GM21360 (cell line): ENCODE results near the gene MAST2.

Source experiments
- ATAC-seq: cut with Tn5 transposase; IDR thresholded peaks from one replicate; pipeline ENCODE4 v1.9.1; 2021; ENCODE audit warnings: mild to moderate bottlenecking, moderate library complexity; ENCODE audit not compliant: unreplicated experiment

The MAST2 gene

DNA sequence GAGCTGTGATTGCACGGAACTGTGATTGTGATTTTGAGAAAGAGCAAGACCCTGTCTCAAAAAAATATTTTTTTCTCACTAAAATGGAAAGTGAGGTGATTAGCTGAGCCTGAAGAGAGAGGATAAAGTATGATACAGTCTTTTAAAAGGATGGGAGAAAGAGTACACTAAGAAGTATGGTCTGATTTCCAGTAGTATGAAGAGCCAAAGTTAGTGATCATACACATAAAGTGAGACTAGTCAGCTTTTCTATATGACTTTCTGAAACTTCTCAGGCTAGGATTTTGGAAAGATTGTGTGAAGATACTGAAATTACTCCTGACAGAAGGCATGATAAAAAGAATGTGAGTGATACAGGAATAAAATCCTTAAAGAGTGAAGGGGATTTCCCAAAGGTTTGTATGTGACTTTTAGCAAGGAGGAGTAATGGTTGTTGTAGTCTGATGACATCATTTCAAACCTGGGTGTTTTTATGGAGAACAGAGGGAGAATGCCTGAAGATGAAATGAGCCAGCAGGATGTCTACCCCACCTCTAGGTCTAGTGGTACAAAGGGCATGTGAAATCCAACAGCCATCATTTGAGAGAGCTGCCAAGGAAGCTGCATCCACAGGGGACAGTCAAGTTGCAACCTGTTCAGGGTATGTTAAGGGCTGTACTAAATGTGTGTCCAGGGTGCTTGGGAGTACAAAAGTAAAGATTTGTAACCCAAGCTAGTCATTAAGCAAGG is 171.3 kb downstream of the MAST2 start:
- no peak for ATAC-seq

DNA sequence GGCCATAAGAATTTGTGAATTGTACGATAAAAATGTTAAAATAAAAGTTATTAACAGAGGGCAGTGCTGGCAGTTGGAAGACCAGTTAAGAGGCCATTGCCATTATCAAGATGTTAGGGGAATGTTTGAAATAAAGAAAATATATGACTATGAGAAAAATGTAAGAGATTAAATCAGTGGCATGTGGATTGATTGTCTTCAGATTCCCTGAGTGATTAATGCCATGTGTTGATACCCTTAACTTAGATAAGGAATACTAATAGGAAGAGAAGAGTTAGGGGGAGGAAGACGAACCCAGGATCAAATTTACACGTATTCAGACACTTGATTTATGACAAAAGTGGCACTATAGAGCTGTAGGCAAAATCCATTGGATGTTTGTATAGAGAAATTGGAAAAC is 173.2 kb downstream of the MAST2 start:
- no peak for ATAC-seq

DNA sequence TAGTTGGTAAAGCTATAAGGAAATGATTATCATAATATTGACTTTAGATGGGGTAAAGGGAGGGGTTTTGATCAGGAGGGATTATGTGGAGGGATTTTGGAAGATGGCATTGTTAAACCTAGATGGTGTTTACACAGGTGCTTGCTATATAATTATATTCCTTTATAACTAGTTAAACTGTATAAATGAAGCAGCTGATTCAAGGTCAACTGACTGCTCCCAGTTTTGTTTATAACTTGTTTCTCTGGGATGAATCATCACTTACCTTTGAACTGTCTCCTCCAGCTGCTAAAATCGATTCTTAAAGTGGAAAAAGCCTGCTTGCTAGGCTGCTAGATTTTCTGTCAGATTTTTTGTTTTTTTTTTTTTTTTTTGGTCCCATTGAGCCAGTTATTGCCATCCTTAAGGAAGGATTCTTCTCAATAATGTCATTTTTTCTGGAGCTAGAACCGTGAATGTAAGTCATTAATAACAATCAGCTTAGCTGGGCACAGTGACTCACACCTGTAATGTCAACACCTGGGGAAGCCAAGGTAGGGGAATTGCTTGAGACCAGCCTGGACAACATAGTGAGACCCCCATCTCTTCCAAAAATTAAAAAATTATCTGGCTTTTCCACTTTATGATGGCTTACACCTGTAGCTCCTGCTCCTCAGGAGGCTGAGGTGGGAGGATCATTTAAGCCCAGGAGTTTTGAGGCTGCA is 175.8 kb downstream of the MAST2 start:
- ATAC-seq, result no peak

DNA sequence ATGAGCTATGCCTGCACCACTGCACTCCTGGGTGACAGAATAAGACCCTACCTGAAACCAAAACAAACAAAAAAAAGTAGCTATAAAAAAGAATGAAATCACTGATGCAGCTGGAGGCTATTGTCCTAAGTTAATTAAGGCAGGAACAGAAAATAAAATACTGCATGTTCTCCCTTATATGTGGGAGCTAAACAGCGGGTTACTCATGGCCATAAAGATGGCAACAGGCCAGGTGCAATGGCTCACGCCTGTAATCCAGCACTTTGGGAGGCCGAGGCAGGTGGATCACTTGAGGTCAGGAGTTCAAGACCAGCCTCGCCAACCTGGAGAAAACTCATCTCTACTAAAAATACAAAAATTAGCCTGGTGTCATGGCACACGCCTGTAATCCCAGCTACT is 176.4 kb downstream of the MAST2 start:
- no peak for ATAC-seq

DNA sequence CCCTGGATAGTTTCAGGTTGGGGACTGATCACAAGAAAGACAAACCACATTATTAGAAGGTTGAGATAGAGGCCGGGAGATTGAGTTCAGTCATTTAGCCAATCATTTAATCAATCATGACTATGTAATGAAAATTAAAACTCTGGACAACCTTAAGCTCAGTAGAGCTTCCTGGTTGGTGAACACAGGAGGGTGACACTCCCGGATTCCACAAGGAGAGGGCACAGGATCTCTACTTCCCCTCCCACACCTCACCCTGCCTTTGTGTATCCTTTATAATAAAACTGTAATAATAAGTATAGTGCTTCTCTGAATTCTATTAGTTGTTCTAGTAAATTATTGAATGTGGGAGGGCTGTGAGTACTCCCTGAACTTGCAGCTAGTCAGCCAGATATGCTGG is 178.9 kb downstream of the MAST2 start:
- ATAC-seq, result no peak

DNA sequence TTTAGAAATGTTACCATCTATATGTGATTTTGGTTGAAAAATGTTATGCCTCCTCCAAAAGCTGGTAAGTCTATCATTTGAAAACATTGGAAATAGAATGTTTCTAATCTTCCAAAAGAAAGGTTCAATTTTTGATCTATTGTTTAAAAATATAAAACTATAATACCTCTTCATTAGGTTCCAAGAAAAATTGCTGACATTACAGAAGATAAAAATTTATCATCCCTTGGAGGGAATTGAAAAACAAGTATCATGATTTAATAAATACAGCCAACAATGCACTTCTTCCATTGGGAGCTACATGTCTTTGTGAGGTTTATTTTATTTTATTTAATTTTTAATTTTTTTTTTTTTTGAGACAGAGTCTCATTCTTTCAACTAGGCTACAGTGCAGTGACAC is 180.6 kb downstream of the MAST2 start:
- no peak for ATAC-seq

DNA sequence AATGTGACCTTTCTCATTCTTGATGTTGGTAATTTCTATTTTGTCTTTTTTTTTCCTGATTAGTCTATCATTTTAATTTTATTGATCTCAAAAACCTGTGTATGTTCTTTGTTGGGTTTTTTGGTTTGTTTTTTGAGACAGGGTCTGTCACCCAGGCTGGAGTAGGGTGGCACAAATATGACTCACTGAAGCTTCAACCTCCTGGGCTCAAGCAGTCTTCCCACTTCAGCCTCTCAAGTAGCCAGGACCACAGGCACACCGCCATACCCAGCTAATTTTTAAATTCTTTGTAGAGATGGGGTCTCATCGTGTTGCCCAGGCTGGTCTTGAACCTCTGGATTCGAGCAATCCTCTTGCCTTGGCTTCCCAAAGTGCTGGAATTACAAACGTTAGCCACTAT is 183.8 kb downstream of the MAST2 start:
- no peak for ATAC-seq

DNA sequence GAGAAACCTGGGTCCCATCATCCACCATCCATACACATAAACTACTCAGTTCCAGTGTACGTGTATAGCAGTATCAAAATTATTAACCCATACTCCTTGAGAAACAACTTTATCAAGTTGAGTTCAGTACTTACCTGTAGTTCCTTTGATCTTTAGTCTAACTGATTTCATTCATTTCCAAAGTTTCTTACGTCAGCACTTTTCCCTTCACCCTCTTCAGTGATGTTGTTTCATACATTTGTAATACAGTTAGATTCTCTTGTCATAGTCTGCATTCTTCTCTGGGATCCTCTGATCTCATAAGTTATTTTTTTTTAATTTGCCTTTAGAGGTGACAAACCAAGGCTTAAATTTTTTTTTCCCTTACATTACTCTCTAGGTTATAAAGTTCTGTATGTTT is 185.8 kb downstream of the MAST2 start:
- no peak for ATAC-seq

DNA sequence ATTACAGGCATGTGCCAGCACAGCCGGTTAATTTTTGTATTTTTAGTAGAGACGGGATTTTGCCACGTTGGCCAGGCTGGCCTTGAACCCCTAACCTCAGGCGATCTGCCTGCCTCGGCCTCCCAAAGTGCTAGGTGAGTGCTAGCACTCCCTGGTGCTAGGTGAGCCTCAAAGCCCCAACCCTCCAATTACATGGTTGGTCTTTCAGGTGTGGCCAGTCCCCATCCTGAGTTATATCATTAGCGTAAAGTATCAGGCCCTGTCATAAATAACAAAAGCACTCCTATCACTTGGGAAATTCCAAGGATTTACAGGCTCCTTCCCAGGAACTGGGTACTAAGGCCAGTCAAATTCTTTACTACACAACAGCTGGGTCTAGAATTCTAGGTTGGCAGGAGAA is 191.0 kb downstream of the MAST2 start:
- ATAC-seq, result no peak

DNA sequence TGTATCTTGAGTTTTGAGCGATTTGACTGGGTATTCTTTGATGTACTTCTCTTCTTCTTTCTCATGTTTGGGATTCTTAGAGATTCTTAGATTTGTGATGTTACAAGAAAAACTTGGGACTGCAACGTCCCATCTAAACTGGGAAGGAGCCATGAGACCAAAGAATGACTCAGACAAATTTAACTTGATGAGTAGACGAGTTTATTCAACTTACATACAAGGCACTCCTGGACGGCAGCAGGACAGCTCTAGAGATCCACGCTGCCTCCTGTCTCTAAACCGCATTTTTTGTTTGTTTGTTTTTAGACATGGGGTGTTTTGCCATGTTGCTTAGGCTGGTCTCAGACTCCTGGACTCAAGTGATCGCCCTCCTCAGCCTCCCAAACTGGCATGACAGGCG is 191.9 kb downstream of the MAST2 start:
- no peak for ATAC-seq

DNA sequence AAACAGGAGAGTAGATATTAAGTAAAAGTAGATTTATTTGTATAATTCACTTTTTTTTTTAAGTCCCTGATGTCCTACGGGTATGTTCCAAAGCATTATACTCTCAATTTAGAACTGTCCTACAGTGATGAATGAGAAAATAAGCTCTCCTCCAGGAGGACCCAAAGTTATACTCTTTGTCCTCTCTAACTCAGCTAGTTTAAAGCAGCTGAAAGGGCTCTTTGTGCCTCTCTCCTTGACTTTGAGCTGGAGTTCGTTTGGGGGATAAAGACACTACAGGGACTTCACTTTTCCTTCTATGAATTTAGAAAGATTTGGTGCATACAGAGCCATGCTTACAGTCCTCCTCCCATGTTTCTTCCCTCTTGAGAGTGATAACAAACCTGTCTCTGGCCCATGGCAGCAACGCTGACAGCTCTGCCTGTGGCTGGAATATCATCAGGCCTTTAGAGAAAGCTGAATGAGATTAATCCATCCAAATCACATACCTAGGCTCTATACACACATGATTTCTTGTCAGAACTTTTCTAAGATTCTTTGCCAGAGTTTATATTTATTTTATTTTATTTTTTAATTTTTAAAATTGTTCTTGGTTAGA is 194.7 kb downstream of the MAST2 start:
- no peak for ATAC-seq

DNA sequence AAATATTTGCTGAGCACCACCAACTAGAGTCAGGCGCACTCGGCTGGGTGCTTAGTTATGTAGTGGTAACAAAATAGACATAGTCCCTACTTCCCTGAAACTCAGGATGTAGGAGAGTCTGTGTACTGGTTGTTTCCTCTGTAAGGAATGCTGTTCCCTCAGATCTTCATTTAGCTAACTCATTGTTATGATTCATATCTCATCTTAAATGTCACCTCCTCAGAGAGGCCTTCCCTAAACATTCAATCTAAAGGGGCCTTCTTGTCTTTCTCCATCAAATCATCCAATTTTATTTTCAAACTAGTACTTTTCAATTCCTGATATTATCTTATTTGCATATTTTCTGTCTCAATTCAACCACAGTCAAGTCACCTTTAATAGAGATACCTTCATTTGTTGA is 196.1 kb downstream of the MAST2 start:
- ATAC-seq, result no peak

DNA sequence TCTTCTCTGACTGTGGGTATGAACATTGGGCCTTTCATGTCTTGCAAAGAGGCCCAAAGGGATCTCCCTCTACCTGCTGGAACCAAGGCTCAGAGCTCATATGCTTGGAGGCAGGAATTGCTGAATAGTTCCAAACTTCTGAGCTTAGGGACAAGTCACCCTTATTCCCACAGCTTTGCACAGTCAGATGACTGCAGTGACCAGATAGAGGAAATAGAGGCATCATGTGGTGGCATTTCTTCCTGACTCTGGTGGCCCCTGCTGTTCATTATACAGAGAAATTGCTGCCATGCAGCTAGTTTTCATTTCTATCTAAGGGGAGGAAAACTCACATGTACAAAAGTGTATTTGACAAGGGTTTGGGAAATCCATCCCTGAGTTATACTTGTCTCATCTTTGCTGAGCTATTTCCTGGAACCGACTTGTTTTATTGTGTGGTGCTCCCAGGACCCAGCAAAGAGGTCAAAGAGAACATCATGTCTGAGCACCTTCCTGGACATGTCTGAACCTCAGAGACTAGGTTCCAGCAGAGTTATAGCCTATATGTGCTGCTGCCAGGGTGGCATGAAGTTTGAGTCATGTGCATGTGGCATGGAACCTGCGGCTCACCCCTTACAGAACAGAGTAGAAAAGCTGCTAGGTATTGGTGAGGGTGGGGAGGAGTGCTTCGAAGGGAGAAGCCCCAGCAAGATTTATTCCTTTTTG is 197.8 kb downstream of the MAST2 start:
- no peak for ATAC-seq

DNA sequence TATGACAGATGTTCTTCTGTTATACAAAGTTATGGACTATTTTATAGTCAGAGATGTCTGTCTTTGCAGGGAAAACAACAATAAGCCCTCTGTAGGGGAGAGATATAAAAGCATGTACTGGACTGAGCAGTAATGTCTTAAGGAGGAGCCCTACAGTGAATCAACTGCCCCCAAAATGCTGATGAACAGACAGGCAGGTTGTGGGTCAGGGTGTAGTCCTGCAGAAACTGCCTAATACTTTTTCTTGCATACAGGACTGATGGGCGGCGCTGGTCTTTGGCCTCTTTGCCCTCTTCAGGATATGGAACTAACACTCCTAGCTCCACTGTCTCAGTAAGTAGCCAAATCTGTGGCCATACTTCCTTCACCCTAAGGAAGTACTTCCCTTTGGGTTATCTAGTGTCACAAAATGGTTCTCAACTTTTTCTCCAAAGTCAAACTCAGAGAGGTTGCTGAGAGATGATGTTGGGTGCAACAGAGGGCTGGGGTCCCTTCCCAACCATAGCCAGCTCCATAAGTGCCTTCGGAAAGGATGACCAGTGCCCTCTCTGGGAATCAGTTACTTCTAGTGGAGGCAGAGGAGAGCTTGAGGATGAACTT is 199.2 kb downstream of the MAST2 start:
- ATAC-seq, result no peak

DNA sequence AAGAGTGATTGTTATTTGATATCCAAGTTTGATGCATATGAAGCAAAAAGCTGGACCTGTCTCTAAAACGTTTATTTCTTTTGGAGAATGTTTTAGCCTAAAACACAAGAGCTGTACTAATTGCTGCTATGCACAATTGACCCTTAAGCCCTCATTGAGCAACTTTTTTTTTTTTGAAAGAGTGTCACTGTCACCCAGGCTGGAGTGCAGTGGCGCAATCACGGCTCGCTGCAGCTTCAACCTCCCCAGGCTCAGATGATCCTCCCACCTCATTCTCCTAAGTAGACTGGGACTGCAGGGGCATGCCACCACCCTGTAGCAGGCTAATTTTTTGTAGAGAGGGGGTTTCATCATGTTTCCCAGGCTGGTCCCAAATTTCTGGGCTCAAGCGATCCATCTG is 199.9 kb downstream of the MAST2 start:
- no peak for ATAC-seq

DNA sequence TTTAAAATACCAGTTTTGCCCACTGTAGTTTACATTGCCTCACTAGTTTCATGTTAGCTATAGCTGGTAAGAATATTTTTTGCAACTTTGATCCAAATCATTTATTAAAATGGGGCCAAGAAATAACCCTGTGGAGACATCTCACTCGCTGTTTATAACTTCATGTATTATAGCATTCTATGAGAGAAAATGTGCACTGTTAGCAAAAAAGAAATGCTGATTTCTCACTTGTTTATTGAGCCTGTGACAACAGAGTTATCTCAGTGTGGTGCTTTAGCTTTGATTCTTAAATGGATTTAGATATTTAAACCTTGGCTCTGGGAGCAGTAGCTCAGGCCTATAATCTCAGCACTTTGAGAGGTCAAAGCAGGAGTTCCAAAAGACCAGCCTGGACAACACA is 201.1 kb downstream of the MAST2 start:
- ATAC-seq, result no peak

DNA sequence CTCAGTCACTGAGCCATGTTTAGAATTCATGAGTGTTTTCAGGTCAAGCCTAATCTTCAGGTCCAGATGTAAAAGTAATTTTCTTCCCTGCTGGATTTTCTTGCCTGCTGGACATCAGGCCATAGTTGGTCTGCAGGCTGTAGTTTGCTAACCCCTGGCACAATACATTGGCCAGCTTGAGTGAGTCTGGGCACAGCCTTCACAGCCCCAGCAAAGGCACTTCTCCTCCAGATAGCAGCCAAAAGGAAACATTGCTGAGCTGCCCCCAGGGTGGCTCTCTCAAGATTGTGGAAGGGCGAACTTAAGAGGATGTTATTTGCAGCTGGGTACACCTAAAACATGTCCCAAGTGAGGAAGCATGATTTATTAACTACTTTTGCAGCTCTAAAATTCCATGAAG is 202.2 kb downstream of the MAST2 start:
- no peak for ATAC-seq

DNA sequence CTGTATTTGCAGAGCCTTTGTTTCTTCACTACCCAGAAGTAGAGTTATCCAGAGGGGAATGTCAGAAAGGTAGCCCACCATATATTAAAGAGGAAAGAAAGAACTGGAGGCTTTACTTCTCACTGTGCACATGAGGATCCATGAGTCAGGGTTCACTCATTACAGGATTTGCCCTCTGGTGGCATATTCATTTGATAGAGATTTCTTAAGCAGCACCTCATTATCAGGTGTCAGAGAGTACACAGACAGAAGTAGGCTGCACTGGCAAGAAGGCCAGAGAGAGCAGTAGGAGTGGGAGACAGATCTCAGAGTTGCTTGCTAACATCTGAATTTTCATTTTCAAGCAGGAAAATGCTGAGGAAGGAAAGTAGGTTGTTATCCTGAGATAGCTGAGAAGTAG is 205.2 kb downstream of the MAST2 start:
- ATAC-seq, result no peak

DNA sequence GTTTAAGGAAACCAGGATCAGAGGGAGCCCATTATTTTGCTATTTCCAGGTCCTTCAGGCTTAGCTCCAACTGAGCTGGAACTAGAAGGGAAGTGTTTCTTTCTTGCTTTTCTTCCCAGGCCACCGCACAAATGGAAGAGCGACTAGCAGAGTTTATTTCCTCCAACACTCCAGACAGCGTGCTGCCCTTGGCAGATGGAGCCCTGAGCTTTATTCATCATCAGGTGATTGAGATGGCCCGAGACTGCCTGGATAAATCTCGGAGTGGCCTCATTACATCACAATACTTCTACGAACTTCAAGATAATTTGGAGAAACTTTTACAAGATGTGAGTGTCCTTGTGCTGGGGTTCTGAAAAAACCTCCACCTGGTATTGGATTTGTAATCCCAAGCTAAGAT is 207.2 kb downstream of the MAST2 start:
- no peak for ATAC-seq

DNA sequence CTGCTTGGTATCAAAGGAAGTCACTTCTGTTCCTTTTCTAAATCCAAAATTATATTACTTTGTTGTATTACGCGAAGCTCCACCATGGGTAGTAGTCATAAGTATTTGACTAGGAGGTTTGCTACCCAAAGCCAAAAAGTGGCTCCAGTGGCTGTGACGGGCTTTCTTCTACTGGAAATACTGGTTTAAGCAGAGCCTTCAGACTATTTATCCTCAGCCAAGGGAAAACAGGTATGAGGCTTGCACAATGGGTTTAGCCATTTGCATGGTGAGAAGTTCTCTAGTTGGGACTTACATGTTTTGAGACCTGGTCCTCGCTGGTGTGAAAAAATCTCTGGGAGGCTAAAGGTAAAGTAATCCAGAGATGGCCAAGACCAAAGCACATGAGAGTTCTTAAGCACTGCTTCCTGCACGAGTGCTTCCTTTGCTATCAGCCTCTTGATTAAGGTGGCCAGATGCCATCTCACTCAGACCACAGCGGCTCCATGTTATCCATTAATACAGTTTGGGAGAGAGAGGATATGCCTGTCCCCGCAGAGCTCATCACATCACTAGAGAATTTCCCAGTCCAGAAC is 207.8 kb downstream of the MAST2 start:
- ATAC-seq, result no peak

DNA sequence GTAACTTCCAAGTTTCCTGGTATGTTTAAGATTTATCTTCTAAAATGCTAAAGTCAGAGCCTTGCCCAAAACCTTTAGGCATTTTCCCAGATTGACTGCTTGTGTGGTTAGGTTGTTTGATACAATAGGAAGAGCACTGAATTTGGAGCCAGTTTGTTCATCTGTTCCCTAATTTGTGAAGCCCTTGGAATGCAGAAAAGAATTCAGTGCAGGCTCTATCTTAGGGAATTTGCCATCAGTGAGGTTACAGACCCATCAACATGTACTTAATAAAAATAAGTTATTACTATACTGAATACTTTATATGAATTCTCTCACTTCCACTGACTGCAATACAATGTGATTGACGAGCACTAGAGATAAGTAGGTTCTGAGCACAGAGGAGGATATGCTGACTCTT is 208.8 kb downstream of the MAST2 start:
- ATAC-seq, result no peak
